NCI-H1930 (cell line): Measurements from ENCODE around the gene NFIX.
A peak's percentile ranks its signal among the peaks of the same experiment; 100 is the strongest.

Experiments
- DNase-seq, 2 experiments: peaks; one replicate each; lab custom pipeline; 2025; lab: John Stamatoyannopoulos, UW

The NFIX gene

DNA sequence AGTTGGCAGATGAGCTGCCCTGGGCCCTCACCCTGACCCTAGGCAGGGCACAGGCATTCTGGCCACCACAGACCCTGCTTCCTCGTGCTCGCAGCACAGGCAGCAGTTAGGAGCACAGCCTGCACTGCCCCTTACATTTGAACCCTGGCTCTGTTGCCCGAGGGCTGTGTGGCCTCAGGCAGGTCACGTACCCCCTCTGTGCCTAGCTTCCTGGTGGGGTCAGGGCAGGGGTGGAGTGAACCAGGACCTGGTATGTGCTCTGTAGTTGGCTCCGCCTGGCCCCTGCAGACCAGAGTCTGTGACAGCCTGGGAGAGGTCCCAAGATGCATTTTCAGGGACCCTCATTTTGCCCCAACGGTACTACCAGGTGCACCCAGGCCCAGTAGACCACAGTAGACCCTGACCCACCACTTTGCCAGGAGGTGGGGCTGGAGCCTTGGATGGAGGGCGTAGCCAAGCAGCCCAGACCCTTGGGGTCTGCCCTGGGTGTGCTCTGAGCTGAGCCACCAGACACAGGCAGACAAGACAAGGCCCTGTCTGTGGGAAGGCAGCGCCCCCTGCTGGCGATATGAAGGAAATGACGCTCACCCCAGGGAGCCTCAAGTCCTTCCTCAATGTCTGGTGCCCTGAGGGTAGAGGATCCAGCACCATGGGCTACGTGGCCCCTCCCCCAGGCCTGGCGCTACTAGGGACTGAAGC, 98.3 kb downstream of the NFIX start:
- DNase-seq, result peak; percentile 25 to 77

DNA sequence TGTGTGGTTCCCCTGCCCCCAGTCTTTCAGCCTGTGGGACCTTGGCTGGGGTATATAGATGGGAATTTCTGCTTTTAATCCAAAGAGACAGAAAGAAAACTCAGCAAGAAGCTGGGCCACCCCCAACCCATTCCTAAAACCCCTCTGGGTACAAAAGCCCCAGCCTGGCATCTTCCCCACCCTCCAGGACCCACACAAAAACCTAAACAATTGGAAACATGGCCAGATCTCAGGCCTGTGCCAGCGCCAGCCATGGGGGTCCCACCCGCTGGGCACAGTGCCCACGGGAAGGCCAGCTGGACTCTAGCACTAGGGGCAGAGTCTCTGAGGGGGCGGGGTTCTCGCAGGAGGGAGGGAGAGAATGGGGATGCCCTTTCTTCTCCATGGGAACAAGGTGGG, 98.8 kb downstream of the NFIX start:
- no peak for DNase-seq

DNA sequence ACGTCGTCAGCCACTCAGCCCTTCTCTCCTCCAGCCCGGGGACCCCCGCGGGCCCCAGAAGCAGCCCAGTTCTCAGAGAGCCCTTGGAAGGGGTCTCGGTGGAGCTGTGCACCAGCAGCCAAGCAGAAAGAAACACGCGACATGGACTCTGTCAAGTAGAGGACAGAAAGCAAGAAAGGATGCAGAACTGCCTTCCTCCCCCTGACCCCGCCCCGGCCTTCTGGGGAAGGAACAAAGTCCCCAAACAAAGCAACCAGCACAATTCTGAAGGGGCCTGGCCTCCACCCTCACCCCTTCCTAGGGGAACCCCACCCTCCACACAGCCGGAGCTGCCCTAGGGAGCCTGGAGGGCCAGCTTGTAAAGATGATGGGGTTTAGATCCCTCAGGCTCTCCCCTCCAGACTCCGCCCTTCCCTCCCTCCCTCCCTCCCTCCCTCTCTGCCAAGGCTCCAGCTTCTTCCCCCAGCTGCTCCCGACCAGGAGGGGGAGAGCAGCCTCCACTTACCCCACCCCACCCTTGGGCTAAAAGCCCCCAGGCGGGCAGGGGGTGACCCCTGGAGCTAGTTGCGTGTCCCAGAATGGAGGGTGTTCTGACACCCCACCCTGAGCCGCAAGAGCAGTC, 99.6 kb downstream of the NFIX start:
- no peak for DNase-seq

DNA sequence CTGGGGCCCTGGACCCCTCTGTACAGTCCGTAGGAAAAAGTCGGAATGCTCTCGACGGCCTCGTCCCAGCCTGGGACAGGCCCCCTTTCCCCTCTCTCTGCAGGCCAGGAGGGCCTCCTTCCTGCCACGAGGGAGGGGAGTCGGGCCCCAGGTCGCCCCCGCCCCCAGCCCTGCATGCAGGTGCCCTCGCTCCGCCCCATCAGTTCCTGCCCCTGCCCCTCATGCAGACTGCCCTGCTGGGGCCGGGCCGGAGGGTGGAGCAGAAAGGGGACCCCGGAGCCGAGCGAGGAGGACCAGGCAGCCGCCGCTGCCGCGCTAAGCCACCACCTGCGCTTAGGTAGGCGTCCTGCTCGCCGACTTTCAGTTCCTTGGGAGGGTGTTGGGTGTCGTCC, 100.1 kb downstream of the NFIX start:
- DNase-seq, result no peak

DNA sequence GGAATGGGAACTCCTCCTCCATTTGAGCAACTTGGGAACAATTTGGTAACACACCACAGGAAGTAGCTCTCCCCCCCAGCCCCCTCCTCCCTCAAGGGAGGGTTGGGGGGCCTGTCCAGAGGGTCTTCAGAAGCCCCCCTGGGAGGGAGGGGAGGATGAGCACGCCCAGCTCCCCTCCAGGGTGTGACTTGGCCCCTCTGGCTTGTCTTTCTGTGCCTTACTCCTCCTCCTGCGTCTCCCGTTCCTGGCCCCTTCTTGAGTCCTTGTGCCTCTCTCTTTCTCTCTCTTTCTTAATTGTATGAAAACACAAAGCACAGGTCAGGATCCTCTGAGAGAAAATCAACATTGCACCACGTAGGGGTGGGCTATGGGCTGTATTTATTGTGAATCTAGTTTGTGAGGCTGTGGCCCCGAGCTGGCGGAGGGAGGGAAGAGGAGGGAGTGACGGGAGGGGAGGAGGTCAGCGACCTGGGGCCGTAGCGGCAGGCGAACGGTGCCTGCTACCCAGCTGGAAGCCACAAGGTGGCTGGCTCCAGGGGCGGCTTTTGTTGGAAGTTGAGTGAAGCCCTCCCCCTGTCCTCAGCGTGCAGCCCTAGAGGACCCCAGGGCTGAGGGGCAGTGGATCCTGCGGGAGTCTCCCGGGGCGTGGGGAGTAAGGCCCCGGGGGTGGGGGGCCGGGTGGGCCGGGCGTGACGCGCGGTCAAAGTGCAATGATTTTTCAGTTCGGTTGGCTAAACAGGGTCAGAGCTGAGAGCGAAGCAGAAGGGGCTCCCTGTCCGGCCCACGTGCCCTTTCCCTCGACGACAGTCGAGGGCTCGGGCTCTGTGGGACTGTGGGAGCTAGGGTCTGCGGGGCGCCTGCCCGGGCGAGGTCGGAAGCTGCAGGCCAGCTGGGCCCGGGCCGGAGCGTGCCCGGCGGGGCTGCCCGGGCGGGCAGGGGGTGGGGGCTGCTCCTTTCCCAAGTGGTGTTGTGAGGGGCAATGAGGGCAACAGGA, 101.0 kb downstream of the NFIX start:
- no peak for DNase-seq

DNA sequence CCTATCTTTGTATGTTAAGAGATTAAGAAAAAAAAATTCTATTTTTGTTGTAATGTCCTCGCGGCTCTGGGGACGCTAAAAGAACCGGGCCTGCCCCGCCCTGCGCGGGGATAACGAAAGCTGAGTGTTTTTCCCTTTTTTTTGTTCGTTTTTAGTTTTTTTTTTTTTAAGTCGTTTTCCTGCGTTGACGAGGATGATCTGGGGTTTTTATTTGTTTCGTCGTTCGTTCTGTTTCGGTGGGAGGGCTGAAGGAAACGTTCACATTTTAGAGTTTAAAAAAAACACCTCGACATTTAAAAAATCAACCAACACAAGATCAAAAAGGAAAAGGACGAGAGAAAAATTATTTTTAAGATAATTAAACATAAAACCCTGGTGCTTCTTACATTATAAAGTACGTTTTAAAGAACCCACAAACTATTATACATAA, 101.8 kb downstream of the NFIX start:
- no peak for DNase-seq

- DNase-seq, result no peak
Measured at GRCh38 chr19:13097463-13098258, 102.4 kb downstream of the NFIX start.

DNA sequence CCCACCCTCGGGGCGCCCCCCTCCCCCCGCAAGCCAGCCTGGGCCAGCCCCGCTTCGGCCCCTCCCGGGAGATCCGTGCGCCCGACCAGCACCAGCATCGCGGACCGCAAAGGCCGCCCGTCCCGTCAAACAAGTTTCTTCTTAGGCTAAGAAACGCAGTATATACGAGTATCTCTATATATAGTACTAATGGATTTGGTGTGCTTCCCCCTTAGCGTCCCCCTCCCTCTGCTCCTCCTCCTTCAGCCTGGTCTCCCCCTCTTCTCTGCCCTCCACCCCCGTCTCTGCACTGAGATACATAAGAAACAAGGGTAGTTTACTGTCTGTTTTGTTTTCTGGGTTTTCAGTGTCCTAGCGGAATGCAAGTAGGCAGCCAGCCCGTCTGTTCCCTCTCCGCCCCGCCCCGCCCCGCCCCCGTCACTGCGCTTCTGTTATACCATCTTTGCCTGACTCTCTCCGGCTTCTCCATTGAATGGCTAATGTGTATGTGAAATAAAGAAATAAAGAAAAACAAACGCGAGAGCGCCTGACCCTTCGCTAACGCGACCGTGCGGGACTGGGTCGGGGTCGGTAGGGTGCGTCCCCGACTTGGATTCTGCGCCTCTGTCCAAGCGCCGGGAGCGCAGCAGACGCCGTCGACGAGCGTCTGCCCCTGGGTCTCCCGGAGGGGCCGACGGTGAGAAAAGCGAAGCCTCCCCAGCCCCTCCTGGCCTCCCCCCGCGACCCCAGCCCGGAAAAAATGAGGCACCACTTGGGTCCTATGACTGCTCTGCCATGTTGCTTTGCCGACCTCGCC, 103.2 kb downstream of the NFIX start:
- DNase-seq, result no peak

DNA sequence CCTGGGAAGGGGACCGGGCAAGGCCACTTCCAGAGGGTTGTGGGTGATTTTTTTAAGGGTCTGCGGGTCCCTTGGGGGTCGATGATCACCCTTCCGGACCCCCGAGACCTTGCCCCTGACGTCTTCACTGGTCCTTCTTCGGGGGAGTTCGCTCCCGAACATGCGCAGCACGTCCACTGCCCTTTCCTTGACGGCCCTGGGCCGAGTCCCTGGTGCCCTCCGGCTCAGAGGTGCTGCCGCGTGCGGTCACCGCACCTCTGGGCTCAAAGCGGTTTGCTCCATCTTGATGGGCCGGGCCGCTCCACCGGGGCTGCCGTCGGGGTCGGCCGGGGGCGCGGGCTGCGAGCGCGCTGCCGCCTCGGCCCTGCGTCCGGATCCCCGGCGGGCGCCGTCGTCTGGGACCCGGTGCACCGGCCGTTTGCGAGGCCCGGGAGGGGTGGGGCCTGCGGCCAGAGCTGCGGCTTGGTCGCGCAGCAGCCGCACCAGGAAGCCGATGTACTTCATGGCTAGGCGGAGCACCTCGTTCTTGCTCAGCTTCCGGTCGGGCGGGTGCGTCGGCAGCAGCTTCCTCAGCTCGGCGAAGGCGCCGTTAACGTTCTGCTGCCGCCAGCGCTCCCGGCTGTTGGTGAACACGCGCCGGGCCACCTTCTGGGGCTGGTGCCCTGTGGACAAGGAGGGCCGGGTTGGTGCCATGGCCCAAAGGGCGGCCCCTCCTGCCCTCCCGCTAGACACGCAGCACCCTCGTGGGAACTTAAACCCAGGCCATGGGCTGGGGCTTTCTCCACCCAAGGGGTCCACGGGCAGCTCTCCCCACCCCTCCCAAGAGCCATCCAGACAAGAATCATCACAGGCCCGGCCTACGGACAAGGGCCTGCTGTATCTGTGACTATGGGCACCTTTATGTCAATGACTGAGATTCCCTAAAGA, 104.1 kb downstream of the NFIX start:
- DNase-seq, result no peak

- no peak for DNase-seq
Measured at GRCh38 chr19:13100031-13100588, 104.8 kb downstream of the NFIX start.

DNA sequence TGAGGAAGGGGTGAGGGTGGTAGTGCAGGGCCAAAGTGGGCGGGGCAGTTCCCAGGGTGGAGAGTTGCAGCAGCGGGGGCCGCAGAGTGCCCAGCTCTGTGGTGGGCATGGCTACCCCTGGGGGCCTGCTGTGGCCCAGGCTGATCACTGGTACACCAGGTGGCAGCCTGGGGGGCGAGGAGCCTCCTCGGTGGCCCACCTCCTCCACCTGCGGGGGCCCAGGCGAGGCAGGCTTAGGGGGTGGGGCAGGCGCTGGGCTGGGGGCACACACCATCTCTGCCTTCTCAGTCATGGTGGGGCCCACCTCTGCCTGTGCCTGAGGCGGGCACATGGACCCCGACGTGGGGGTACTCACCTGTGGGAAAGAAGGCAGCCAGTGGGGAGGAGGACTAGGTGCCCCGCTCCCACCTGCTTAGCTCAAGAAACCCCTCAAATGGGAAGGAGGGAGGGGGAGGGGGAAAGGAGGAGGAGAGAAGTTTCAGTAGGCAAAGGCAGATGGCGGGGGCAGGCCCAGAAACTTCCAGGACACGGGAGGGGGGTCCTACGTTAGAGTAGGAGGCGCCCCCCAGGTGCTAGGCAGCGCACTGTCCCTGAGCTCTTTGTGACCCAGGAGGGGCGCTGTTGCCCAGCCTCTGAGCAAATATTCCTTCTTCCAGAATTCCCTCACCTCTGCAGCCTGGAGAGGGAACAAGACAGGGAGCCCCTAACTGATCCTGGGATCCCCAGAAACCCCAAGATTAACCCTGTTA, 105.7 kb downstream of the NFIX start:
- no peak for DNase-seq

GRCh38 chr19:13101590-13102415, 106.5 kb downstream of the NFIX start:
- DNase-seq, result no peak

DNA sequence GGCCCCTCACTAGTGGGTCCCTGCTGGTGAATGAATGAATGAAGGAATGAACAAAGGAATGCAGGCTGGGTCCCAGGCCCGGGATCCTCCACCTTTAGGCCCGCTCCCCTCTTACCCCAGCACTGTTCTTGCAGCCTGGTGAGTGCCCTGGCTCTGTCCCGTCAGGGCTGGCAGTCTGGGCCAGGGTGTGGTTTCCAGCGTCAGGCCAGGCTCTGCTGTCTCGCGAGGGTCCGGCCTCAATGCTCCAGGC, 107.1 kb downstream of the NFIX start:
- DNase-seq, result no peak

GRCh38 chr19:13102666-13103580, 107.6 kb downstream of the NFIX start, which contains the start of gene LYL1:
TSS of gene LYL1 (minus strand) at chr19:13102858. CDS start at chr19:13101171, 1,687 bp downstream.
- no peak for DNase-seq

DNA sequence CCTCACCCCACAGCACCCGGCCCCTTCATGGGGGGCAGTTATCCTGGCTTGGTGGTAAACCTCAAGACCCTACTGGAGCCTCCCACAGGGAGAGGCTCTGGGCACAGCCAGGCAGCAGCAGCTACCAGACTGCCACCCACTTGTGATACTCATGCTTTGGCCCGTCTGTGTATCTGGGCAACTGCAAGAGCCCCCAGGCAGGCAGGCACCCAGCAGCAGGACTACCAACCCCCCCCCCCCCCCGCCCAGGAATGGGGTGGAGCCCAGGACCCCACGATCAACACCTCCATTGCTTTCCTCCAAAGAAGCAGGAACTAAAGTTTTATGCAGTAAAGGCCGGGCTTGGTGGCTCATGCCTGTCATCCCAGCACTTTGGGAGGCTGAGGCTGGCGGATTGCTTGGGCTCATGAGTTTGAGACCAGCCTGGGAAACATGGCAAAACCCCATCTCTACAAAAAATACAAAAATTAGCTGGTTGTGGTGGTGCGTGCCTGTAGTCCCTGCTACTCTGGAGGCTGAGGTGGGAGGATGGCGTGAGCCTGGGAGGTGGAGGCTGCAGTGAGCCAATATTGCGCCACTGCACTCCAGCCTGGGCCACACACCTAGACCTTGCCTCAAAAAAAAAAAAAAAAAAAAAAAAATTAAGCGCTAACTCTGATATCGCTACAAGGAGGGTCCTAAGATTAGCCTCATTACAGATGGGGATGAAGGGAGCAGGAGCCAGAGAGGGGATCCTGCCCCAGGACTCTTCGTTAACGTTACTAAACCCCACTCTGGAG, 108.5 kb downstream of the NFIX start:
- DNase-seq, result no peak

DNA sequence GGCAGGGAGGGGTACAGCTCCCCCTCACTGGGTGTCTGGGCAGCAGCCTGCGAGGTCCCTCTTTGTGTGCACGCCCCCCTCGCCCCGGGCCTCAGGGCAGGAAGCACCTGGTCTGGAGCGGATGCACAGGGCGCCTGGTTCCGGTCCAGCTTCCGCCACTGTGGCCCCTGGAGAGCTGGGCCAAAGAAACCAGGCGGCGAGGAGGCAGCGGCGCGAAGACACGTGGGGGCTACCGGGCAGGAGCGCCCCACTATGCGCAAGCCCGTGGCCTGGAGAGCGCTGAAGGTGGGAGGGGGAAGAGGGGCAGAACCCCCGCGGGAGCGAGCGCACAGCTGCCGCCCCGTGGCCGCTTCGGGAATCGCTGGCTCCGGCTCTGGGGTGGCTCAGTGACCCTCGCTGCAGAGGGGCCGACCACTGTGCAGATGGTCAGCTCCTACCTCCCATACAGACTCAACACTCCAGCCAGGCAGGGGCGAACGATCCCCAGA, 109.1 kb downstream of the NFIX start:
- DNase-seq, result no peak
